IPS-NIHi7 (cell line): Measurements from ENCODE around the gene CPLANE2.
A peak's percentile ranks its signal among the peaks of the same experiment; 100 is the strongest.
"Not testable (repeated sequence)": the region's sequence is repeated elsewhere in the genome, so short reads cannot be mapped to it uniquely, and the experiment has no call there.

ENCODE experiments used
- DNase-seq: peaks from one replicate; pipeline ENCODE4 v3.0.0; 2012; ENCODE audit warnings: mixed read lengths; ENCODE audit errors: extremely low spot score

CPLANE2 gene, protein sequence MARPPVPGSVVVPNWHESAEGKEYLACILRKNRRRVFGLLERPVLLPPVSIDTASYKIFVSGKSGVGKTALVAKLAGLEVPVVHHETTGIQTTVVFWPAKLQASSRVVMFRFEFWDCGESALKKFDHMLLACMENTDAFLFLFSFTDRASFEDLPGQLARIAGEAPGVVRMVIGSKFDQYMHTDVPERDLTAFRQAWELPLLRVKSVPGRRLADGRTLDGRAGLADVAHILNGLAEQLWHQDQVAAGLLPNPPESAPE

DNA sequence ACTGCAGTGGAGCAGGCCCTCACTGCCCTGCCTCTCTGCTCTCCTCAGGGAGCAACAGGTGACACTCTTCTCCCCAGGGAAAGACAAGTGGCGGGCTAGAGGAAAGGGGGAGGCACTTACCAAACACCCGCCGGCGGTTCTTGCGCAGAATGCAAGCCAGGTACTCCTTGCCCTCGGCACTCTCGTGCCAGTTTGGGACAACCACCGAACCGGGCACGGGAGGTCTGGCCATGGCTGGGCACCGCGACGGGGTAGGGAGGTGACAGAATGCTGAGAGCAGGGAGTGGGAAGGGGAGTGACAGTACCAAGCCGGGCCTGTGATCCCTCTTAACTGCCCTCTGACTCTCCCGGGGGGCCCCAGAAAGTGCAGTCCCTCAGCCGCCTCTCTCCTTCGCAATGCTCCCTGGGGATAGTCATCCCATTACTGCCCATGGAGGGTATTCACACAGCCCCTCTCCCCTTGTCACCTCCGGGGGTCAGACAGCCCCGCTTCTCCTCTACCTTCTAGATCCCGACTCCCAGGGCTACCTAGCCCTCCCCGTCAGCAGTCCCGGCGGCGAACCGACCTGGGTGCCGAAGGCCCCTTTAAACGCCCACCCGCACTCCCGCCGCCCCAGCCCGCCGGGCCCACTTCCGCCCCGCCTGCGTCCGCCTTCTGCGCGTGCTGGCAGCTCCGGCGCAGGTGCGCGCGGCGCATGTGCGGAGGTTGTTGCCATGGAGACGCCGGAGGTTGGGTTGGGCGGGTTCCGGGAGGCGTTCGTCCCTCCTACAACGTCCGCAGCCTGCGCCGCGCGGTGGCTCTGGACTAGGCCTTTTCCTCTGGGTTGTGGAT lies at the start of gene CPLANE2:
TSS of gene CPLANE2 (minus strand) at position 673 of the 832 bp plus-strand sequence. CDS start at position 232, 441 bp downstream.
- DNase-seq, result peak; percentile 97

DNA sequence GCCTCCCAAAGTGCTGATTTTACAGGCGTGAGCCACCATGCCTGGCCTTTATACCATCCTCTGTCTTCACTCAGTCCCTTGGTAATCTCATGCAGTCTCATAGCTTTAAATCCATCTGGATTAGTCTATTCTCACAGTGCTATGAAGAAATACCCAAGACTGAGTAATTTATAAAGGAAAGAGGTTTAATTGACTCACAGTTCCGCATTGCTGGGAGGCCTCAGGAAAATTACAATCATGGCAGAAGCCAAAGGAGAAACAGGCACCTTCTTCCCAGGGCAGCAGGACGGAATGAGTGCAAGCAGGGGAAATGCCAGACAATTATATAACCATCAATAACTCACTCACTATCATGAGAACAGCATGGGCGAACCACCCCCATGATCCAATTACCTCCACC lies 49.1 kb upstream of the CPLANE2 start:
- DNase-seq, result no peak

DNA sequence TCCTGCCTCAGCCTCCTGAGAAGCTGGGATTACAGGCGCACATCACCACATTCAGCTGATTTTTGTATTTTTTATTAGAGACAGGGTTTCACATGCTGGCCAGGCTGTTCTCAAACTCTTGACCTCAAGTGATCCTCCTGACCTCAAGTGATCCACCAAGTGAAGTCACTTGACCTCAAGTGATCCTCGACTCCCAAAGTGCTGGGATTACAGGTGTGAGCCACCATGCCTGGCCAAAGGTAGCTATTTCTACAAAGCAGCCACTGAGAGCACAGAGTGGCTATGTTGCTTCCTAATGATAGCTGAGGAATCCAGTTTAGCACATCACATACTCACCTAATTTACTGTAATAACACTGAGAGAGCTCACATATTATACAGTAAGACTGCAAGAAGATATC lies 44.8 kb upstream of the CPLANE2 start:
- DNase-seq, result no peak

DNA sequence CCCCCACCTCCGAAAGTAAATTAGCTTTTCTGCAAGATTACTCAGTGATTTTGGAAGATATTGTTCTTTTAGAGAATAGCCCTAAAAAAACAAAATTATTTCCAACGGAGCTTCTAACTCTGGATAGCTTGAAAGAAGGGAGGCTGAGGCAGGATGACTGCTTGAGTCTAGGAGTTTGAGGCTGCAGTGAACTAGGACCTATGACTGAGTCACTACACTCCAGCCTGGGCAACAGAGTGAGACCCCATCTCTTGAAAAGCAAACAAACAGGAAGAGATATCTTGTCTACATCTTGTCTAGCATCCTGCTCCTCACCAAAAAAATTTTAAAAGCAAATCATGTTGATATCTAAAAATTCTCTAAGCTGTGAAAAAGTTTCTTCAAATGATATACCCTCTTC lies 42.2 kb upstream of the CPLANE2 start:
- DNase-seq, result no peak

DNA sequence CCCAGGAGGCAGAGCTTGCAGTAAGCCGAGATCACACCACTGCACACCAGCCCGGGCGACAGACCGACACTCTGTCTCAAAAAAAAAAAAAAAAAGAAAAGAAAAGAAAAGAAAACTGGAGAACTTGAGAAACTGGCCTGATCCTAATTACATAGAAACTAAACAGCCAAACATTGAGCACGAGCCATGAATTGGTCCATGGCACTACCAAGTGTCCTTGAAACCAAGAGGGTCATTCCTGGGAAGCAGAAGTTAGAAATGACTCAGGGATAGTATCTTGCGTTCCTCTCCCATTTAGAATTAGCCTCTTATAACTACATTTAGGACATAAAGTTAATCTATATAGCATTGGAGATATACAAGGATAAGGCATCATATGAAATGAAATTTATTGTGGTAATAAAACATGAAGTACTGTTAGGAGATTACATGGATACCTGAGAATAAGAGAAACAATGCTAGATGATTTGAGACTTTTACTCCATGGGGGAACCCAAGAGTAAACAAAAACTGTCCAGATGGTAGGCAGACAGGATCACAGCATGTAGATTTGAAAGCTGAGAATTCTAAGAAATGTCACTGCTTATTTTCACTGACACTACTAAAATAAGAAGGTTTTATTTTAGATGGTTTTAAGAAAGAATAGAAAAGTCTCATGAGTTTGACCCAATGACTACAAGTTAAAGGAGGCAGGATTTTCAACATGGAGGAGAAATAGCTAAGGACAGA lies 39.5 kb upstream of the CPLANE2 start:
- no peak for DNase-seq

DNA sequence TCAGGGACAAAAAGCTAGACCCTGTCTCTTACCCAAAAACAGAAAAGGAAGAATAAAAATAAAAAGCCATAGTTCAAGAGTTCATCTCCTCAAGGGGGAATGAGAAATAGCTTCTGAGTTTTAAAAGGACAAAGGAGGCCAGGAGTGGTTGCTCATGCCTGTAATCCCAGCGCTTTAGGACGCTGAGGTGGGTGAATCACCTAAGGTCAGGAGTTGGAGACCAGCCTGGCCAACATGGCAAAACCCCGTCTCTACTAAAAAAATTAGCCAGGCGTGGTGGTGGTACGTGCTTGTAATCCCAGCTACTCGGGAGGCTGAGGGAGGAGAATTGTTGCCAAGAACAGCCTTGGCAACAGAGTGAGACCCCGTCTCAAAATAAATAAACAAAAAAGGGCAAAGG lies 38.6 kb upstream of the CPLANE2 start:
- DNase-seq, result no peak

DNA sequence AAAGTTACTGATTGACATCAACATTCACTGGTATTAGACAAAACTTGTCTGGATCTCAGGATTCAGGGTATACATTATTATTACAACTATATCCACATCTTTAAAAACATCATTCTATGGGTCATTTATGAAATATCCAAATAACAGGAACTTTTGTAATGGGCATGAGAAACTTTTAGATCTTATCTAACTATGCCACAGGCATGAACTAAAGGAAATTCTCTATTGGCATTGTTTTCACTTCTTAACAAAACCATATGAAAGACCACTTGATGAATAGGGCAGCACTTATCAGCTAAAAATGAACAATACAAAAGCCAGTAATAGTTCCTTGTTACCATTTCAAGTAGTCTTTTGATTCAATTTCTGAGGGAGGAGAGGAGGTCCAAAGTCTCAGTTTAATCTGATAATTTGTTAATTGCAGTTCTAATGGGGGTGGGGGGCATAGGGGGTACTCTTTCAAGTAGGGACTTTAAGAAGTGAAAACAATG lies 30.8 kb upstream of the CPLANE2 start:
- no peak for DNase-seq

DNA sequence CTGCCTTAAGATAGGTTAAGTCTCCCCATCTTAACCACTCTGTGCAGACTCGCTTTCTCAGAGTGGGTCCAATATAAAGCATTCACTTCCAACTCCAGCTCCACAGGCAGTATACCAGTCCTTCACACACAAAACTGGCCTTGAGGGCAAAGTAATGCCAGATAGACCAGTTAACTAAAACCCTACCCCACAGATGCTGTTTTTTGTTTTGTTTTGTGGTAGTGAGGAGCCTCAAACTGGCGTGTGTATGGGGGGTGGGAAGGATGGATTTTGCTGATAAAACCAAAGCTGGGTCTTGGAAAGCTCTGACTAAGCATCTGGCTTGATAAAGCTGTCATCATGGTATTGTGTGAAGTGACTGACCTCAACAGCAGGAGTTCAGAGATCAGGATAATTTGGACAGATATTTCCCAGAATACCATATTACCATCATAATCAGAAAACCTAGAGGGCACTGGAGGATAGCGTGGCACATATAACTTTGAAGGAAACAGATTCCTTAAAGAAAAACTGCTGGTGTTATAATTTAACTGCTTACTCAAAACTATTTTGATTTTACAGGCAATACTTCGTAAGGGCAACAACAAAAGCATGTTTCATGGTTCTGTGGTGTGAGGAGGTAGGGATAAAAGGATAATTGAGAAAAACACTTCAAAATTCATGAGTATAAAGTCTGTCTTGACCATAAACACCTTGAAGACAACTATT lies 29.6 kb upstream of the CPLANE2 start:
- DNase-seq, result no peak

DNA sequence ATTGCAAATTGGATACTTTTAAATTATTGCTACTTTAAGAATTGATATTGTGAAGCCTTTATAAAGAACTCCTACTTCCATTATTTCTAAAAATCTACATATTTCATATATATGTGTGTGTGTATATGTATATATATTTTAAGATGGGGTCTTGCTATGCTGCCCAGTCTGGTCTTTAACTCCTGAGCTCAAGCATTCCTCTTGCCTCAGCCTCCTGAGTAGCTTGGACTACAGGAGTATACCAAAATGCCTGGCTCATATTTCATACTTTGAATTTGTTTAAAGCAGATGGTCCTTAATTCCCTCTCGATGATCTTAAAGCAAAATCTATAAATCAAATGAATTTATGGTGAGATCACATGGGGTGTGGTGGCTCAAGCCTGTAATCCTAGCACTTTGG lies 25.1 kb upstream of the CPLANE2 start:
- no peak for DNase-seq

DNA sequence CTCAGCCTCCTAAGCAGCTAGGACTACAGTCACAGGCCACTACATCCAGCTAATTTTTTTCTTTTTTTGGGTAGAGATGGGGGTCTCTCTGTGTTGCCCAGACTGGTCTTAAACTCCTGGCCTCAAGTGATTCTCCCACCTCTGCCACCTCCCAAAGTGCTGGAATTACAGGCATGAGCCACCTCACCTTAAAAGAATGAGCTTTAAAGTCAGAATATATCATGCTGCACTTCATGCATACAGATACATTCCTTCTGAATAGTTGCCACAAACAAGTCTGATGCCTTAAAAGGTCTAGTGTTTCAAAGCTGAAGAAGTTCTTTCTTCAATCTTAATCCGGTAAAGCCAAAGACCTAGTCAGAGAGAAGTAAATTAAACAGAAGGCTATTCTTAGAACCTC lies 23.8 kb upstream of the CPLANE2 start:
- DNase-seq, result no peak

DNA sequence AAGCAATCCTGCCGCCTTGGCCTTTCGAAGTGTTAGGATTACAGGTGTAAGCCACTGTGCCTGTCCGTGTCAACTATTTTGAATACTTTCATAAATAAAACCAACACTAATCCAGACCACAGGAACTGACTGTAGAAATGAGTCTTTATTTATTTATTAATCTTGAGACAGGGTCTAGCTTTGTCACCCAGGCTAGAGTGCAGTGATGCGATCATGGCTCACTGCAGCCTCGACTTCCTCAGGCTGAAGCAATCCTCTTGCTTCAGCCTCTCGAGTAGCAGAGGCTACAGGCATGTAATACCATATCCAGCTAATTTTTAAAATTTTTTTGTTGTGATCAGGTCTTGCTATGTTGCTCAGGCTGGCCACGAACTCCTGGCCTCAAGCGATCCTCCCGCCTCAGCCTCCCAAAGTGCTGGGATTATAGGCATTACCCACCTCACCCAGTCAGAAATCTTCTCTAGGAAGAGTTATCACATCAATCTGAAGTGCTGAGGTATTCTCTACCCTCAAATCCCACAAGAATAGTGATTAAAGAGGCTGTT lies 21.7 kb upstream of the CPLANE2 start:
- no peak for DNase-seq

DNA sequence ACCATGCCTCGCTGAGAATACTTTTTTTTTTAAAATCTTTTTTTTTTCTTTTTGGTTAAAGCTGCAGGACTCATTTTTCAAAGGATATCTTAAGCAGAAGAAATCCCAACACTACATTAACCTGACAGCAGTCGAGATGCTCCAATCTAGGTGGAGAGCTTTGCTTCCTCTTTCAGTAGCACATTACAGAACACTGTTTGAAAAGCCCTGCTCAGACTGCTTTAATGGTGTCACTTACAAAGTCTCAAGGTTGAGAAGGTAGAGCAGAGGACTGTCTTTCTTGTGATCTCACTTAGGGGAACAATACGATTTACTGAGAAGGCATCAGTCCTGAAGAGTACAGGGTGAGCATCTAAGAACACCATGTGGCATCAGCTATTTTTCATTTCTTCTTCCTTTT lies 21.0 kb upstream of the CPLANE2 start:
- DNase-seq, result no peak

DNA sequence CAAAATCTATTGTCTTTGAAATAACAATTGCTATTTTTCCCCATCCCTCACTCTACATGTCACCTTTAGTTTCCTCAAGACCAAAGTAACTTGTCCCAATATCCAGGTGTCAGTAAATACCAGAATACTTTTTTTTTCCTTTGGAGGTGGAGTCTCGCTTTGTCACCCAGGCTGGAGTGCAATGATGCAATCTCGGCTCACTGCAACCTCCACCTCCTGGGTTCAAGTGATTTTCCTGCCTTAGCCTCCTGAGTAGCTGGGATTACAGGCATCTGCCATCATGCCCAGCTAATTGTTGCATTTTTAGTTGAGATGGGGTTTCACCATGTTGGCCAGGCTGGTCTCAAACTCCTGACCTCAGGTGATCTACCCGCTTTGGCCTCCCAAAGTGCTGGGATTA lies 20.6 kb upstream of the CPLANE2 start:
- DNase-seq, result not testable (repeated sequence)

DNA sequence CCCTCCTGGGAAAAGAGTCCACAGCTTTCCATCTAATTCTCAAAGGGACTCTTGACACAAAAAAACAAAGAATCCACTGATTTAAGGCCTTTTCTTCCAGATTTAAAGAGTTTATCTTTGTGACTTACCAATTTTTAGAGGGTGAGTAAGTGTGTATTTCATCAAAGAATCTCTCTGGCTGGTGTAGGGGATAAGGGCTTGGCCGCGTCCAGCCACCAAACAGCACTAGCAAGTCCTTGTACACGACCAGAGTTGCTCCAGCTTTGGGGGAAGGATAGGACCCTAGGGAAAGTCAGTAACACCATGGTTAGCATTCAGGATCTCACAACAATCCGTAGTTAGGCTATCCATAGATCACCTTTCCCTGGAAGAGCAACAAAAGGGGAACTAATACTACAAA lies 19.5 kb upstream of the CPLANE2 start:
- DNase-seq, result no peak

DNA sequence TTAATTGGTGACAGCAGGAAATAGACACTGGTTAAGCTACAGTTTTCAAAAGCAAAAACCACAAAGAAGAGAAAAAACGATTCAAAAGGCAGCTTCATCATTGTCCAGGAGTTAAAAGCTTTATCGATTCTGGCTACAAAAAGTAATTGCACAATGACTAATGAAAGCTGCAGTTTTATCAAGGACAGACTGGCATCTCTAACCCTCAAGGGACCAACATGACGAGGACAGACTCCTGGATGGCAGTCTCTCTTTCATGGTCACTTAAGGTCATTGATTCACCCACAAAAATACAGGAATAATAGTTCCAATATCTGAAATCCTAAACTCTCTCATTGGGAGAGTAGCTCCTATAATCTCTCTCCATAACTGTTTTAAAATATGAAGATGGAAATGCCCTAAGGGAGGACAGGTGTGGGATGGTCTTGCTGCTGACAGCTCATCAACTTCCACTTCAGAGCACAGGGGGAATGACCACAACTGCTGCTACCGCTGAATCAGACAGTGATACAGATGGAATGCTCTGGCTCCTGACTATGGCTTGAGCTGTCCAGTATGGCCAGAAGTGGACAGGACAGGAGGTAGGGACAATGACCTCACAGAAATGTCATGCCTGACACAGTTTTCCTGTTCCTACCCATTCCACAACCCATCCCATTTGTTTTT lies 17.4 kb upstream of the CPLANE2 start:
- DNase-seq, result no peak

DNA sequence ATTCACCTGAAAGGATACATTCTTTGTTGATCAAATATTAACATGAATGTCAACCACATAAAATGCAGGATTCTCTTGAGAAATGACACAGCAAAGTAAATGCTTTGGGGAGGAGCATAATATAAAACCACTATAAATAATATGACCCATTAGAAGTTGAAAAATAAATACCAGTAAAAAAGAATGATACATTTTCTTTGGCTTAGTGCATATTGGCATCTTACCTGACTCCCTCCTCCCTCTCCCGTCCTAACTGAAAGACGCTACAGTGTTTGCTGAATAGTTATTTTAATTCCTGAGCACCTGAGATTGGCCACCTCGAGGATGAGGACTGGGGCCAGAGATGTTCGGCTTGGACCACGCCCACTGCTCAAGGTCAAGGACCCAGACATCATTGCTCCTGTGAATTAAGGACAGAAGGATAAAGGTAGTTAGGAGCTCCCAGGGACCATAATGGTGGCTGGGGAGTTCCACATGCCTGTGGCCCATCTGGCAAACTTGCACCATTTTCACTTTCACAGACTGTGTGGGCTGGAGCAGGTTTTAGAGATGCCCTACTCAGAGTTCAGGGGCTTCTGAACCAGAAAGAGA lies 16.4 kb upstream of the CPLANE2 start:
- DNase-seq, result no peak

DNA sequence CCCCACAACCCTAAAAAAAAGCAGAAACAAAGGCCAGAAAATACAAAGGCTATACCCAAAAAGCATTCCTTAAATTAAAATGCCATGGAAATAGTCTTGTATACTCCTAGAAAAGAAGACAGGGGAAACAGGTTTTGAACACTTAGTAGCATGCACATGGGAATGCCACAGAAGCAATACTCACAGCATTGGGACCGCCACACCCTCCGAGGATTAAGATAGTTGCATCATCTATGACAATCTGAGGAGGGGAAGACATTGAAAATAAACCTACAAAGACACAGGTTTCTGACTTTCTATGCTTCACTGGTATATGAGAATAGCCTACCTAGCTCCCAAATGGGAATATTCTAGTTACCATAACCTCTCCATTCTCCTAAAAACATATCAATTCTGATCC lies 15.9 kb upstream of the CPLANE2 start:
- no peak for DNase-seq

DNA sequence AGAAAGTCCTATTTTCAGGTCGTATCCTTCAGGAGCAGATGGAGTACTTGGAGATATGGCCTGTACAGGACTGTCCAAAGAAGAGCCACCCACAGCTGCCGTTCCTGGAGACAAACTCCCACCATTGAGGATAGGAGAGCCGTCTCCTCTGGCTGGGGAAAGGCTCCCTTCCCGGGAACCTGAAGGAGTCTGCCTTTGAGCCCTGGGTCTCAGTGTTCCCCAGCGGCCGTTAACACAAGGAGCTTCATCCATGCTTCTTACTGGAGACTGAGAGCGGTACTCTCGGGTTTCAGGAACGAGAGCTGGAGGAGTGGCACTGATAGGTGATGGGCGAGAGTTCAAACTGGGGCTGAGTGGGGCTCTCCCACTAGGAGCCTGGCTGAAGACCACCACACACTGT lies 14.4 kb upstream of the CPLANE2 start:
- no peak for DNase-seq

DNA sequence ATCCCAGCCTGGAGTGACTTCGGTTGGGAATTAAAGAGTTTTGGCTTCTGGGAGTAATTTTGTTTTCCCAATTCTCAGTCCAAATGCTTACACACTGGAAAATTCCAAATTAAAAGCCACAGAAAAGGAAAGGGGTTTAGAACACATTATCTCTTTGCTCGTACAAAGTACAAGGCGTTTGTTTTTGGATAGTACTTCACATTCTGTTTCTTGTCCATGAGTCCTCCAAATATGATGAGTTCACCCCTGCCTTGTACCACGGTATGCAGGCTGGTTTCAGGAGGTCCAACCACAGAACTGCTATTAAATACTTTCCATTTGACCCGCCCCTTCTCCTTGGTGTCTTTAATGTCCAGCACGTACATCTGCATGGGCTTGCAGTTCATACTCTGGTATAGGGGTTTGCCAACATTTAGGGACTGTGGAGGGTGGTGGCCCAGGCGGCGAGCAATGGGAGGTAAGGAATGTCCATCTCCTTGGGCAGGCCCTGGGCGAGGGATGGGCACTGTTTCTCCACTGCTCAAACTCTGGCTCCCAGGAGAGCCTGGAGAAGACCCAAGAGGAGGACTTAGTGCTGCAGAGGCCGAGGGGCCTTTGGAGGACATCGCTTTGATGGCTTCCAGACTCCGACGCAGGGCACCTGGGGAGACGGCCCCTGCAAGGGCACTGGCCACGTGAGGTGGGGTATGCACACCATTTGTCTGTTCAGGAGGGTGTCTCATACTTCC lies 13.7 kb upstream of the CPLANE2 start:
- no peak for DNase-seq
